GM12878 (cell line): ENCODE measurements around the gene ADA. TPM values are rescaled to one million over a fixed set of nuclear protein-coding genes. Genes with fewer than 3 reads are reported as not detected.
"Not testable (repeated sequence)": the region's sequence is repeated elsewhere in the genome, so short reads cannot be mapped to it uniquely, and the experiment has no call there.

Source experiments
- ATAC-seq: fragments of 200-7000 bp; cut with Tn5 transposase; 3 replicates; pipeline ENCODE4 v1.9.1; 2020; ENCODE audit warnings: mild to moderate bottlenecking, moderate library complexity
- BruUV-seq: library from RNA; stranded (reverse); fragments of 400-500 nt; replicated peaks from 2 replicates; lab custom pipeline; 2021; lab: Mats Ljungman, UMichigan
- CTCF ChIA-PET: fragments of 300-600 bp; sonication (Branson Sonifier 250); formaldehyde crosslinking; extraction: SDS; loops from one replicate; lab custom pipeline; 2021; ENCODE audit warnings: inconsistent platforms; lab: Yijun Ruan, JAX
- POLR2A ChIA-PET: fragments of 350-600 bp; formaldehyde crosslinking; extraction: SDS; loops from one replicate; lab custom pipeline; 2021; ENCODE audit warnings: inconsistent platforms; lab: Charles Lee
- RAD21 ChIA-PET: fragments of 300-600 bp; sonication (Branson Sonifier 250); formaldehyde crosslinking; loops from one replicate; lab custom pipeline; 2023; ENCODE audit warnings: antibody characterized with exemption; ENCODE audit not compliant: unreplicated experiment; lab: Charles Lee
- SMC1A ChIA-PET: fragments of 300-600 bp; sonication (Branson Sonifier 250); formaldehyde crosslinking; loops from one replicate; lab custom pipeline; 2023; ENCODE audit not compliant: unreplicated experiment, uncharacterized antibody; lab: Charles Lee
- DNase-seq: peaks from one replicate; pipeline ENCODE4 v3.0.0-alpha.2; 2011; ENCODE audit warnings: low read depth, low spot score
- FAIRE-seq: peaks from 3 replicates; lab custom pipeline; 2011; peaks lifted over from hg19 to GRCh38; lab: Jason Lieb, UNC
- H2AFZ ChIP-seq: 2 replicates; pipeline ENCODE4 v1.6.0; 2011; ENCODE audit warnings: low read depth, low read length, control low read depth; ENCODE audit not compliant: control insufficient read depth
- H3K27ac ChIP-seq: 2 replicates; pipeline ENCODE4 v1.5.1; 2011; ENCODE audit warnings: control low read depth; ENCODE audit not compliant: control insufficient read depth, insufficient read depth
- H3K27me3 ChIP-seq, 2 experiments: replicated peaks in 1 of 2; 2 replicates each; pipeline versions ENCODE4 v1.6.0 to v1.6.1; 2011; ENCODE audit warnings: low read length in 1 of 2; ENCODE audit not compliant: control insufficient read depth in 2 of 2, insufficient read depth in 2 of 2
- H3K36me3 ChIP-seq, 2 experiments: 2 replicates each; pipeline ENCODE4 v1.5.1; 2011; ENCODE audit warnings: low read length in 1 of 2; ENCODE audit not compliant: control insufficient read depth in 2 of 2, insufficient read depth in 2 of 2
- H3K4me1 ChIP-seq: 2 replicates; pipeline ENCODE4 v1.6.1; 2011; ENCODE audit warnings: mild to moderate bottlenecking, low read length, moderate library complexity, mixed read lengths; ENCODE audit not compliant: control insufficient read depth, insufficient read depth
- H3K4me2 ChIP-seq: 2 replicates; pipeline ENCODE4 v1.6.0; 2011; ENCODE audit warnings: control low read depth; ENCODE audit not compliant: control insufficient read depth, insufficient read depth
- H3K4me3 ChIP-seq: fragments of 200-600 bp; sonication (generic); 2 replicates; pipeline ENCODE4 v1.5.1; 2016
- H3K79me2 ChIP-seq: 2 replicates; pipeline ENCODE4 v1.6.0; 2011; ENCODE audit warnings: low read length; ENCODE audit not compliant: control insufficient read depth, insufficient read depth
- H3K9ac ChIP-seq: 2 replicates; pipeline ENCODE4 v1.8.0; 2011; ENCODE audit warnings: low read length, control low read depth, mixed read lengths; ENCODE audit not compliant: control insufficient read depth, insufficient read depth
- H3K9me3 ChIP-seq: replicated peaks from 3 replicates; pipeline ENCODE4 v1.5.1; 2011; ENCODE audit warnings: mild to moderate bottlenecking, low read length; ENCODE audit not compliant: control insufficient read depth, insufficient read depth
- H4K20me1 ChIP-seq: 2 replicates; pipeline ENCODE4 v1.6.0; 2011; ENCODE audit not compliant: control insufficient read depth, insufficient read depth
- ATF7 ChIP-seq: fragments of 450-650 bp; IDR thresholded peaks from 2 replicates; pipeline ENCODE4 v1.6.1; 2016; ENCODE audit warnings: low read depth, mild to moderate bottlenecking
- CHD4 ChIP-seq: fragments of 200-600 bp; sonication (generic); IDR thresholded peaks from 2 replicates; pipeline ENCODE4 v1.6.1; 2016; ENCODE audit warnings: mild to moderate bottlenecking
- E2F8 ChIP-seq: fragments of 450-650 bp; IDR thresholded peaks from 2 replicates; pipeline ENCODE4 v1.6.1; 2018; ENCODE audit warnings: mild to moderate bottlenecking, low read depth, moderate library complexity; ENCODE audit not compliant: partially characterized antibody
- ELK1 ChIP-seq: IDR thresholded peaks from 2 replicates; pipeline ENCODE4 v1.6.1; 2012; ENCODE audit warnings: low read depth, low read length, improper control_type of control experiment
- HDAC2 ChIP-seq: fragments of 200-600 bp; sonication (generic); IDR thresholded peaks from 2 replicates; pipeline ENCODE4 v1.6.1; 2017
- IKZF1 ChIP-seq: fragments of 450-650 bp; conservative IDR thresholded peaks from 2 replicates; pipeline ENCODE4 v1.6.1; 2017; ENCODE audit warnings: antibody characterized with exemption, mild to moderate bottlenecking
- NFYB ChIP-seq: IDR thresholded peaks from 2 replicates; pipeline ENCODE4 v1.6.1; 2011; ENCODE audit warnings: low read depth, mild to moderate bottlenecking, low read length, improper control_type of control experiment, moderate library complexity; ENCODE audit not compliant: insufficient read depth
- SKIL ChIP-seq: fragments of 450-650 bp; IDR thresholded peaks from 2 replicates; pipeline ENCODE4 v1.6.1; 2017; ENCODE audit warnings: mild to moderate bottlenecking, low read depth, inconsistent platforms; ENCODE audit not compliant: poor library complexity, severe bottlenecking
- SMARCA5 ChIP-seq: fragments of 450-650 bp; IDR thresholded peaks from 2 replicates; pipeline ENCODE4 v1.6.1; 2017; ENCODE audit warnings: mild to moderate bottlenecking
- ZBED1 ChIP-seq: IDR thresholded peaks from 2 replicates; pipeline ENCODE4 v1.6.1; 2016; ENCODE audit warnings: borderline replicate concordance
- WGBS: methylation state at CpG from one replicate; pipeline ENCODE4 v1.1.6; 2016; ENCODE audit warnings: low lambda C conversion rate; ENCODE audit not compliant: insufficient replicate concordance, insufficient coverage; ENCODE audit errors: missing lambda C conversion rate; 5-methylcytosine and 5-hydroxymethylcytosine counted together
- in situ Hi-C: fragments of 300-500 bp; cut with MboI; formaldehyde crosslinking; loops from 9 replicates; pipeline ENCODE4 v1.14.3; 2018; ENCODE audit warnings: mixed read lengths
- intact Hi-C: fragments of 100-400 bp; cut with micrococcal nuclease; formaldehyde crosslinking; loops from one replicate; pipeline ENCODE4 v1.14.2; 2022; ENCODE audit not compliant: unreplicated experiment
- polyA plus RNA-seq, 11 experiments: library from polyadenylated mRNA; depleted of rRNA in 4 of 11; unstranded in 6 of 11; stranded (reverse) in 5 of 11; fragments of >200 nt; fragmentation: Nextera tagmentation in 4 of 11; fragmentation: Illumina TruSeq in 1 of 11; extraction: Ambion mirVana in 4 of 11; extraction: Trizol in 1 of 11; gene quantifications; 1 replicate in 1 of 11; 2 replicates in 10 of 11; pipeline versions ENCODE4 v1.2.1 to v1.2.3, GENCODE V29; 2011 to 2016; ENCODE audit warnings: inconsistent platforms in 2 of 11, missing spikeins in 2 of 11, low read depth in 1 of 11
- total RNA-seq, 4 experiments: library from RNA; depleted of rRNA in 3 of 4; stranded (reverse); fragments of >200 nt in 3 of 4; fragmentation: Illumina TruSeq in 1 of 4; extraction: Trizol in 1 of 4; gene quantifications; 2 replicates each; pipeline versions ENCODE4 v1.2.1 to v1.2.3, GENCODE V29; 2013 to 2021

ADA gene
- total and polyA plus RNA-seq, 10 of the 15 experiments (the other 5 are each of a cell fraction or from before 2014, with no cell fraction given): 40.9 to 217 (median 90.8) TPM

GRCh38 chr20:44656448-44656847, 4.9 kb upstream of the ADA start (continued):
- no peak for TF ChIP-seq E2F8
- TF ChIP-seq SKIL: no peak
- no peak for TF ChIP-seq CHD4
- no peak for TF ChIP-seq ATF7
- TF ChIP-seq HDAC2: no peak
- TF ChIP-seq ELK1: no peak
- TF ChIP-seq IKZF1: no peak
- TF ChIP-seq SMARCA5: no peak
- TF ChIP-seq NFYB: no peak
- no peak for TF ChIP-seq ZBED1

GRCh38 chr20:44654210-44654609, 2.7 kb upstream of the ADA start:
- DNase-seq, H3K9me3 ChIP-seq, H4K20me1 ChIP-seq, H2AFZ ChIP-seq, intact Hi-C loops, FAIRE-seq, H3K27me3 ChIP-seq, BruUV-seq, H3K9ac ChIP-seq, H3K4me2 ChIP-seq, H3K36me3 ChIP-seq, H3K4me3 ChIP-seq, H3K27ac ChIP-seq, in situ Hi-C loops, ATAC-seq: not testable (repeated sequence)
- Histone ChIP-seq H3K79me2 (peaks cover 23% of the 10 kb centered on the region), H3K4me1 (peaks cover 16% of the 10 kb centered on the region)
- POLR2A ChIA-PET: interaction anchor here (1.0 kb wide), 1 partner anchor 64 kb away, joined by 3 read pairs; no protein-coding TSS in a partner anchor
- SMC1A ChIA-PET: interaction anchor here (1.1 to 4.3 kb wide), 5 partner anchors 12 to 44 kb away, joined by 3 to 20 read pairs (median 4); no protein-coding TSS in a partner anchor
- RAD21 ChIA-PET: interaction anchor here (1.8 kb wide), 1 partner anchor 17 kb away, joined by 3 read pairs; no protein-coding TSS in a partner anchor
- 89% methylated on average over 4 of the region's 5 CpGs for WGBS
- CTCF ChIA-PET: interaction anchor here (1.0 to 2.9 kb wide), 4 partner anchors 10 to 269 kb away, joined by 3 to 20 read pairs (median 4); no protein-coding TSS in a partner anchor
